Cerebellar nuclear complex (tissue), 1 donor: Measurements from ENCODE around the gene FNDC3B.

Source experiments
- DNase-seq, 2 experiments: peaks; one replicate each; lab custom pipeline; 2025; lab: John Stamatoyannopoulos, UW

Gene FNDC3B

GRCh38 chr3:172190980-172191379 is 151.6 kb downstream of the FNDC3B start:
- no peak for DNase-seq

GRCh38 chr3:172191629-172192028 is 152.3 kb downstream of the FNDC3B start:
- no peak for DNase-seq

GRCh38 chr3:172192830-172193415 is 153.5 kb downstream of the FNDC3B start:
- no peak for DNase-seq

- no peak for DNase-seq
Measured at GRCh38 chr3:172193436-172193835, 154.1 kb downstream of the FNDC3B start.

- no peak for DNase-seq
Measured at GRCh38 chr3:172194702-172195406, 155.5 kb downstream of the FNDC3B start.

- DNase-seq = no peak
Measured at GRCh38 chr3:172195407-172195754, 156.0 kb downstream of the FNDC3B start.

- no peak for DNase-seq
Measured at GRCh38 chr3:172197344-172197743, 158.0 kb downstream of the FNDC3B start.

- no peak for DNase-seq
Measured at GRCh38 chr3:172198428-172198827, 159.1 kb downstream of the FNDC3B start.

- DNase-seq = no peak
Measured at GRCh38 chr3:172199850-172200369, 160.5 kb downstream of the FNDC3B start.

GRCh38 chr3:172201136-172201869 is 161.9 kb downstream of the FNDC3B start:
- DNase-seq = no peak

GRCh38 chr3:172201870-172202236 is 162.5 kb downstream of the FNDC3B start:
- DNase-seq = no peak

- DNase-seq = no peak
Measured at GRCh38 chr3:172202797-172203196, 163.4 kb downstream of the FNDC3B start.

- no peak for DNase-seq
Measured at GRCh38 chr3:172203522-172204258, 164.3 kb downstream of the FNDC3B start.

- DNase-seq = no peak
Measured at GRCh38 chr3:172204716-172205115, 165.3 kb downstream of the FNDC3B start.

GRCh38 chr3:172208586-172209332 is 169.4 kb downstream of the FNDC3B start:
- no peak for DNase-seq

GRCh38 chr3:172209333-172210321 is 170.2 kb downstream of the FNDC3B start:
- no peak for DNase-seq

GRCh38 chr3:172210355-172210754 is 171.0 kb downstream of the FNDC3B start:
- DNase-seq = no peak

GRCh38 chr3:172211123-172211522 is 171.7 kb downstream of the FNDC3B start:
- no peak for DNase-seq

GRCh38 chr3:172213200-172213599 is 173.8 kb downstream of the FNDC3B start:
- DNase-seq = no peak

GRCh38 chr3:172213904-172214303 is 174.5 kb downstream of the FNDC3B start:
- DNase-seq = no peak
